Endothelial cell of umbilical vein (primary cell): Measurements from ENCODE around the gene CENPP.

Experiments used
- MYC ChIP-seq: IDR thresholded peaks from one replicate; pipeline ENCODE4 v1.6.1; 2011; ENCODE audit warnings: mild to moderate bottlenecking, low read depth, low read length
- TF ChIP-seq, protein P1 (sequence below), 2 donors: IDR thresholded peaks; 1 replicate in 1 of 2; 2 replicates in 1 of 2; pipeline ENCODE4 v1.5.1; 2011; ENCODE audit warnings: low read length in 2 of 2, mild to moderate bottlenecking in 2 of 2, moderate library complexity in 2 of 2, control low read depth in 1 of 2, inconsistent platforms in 1 of 2, low read depth in 1 of 2; ENCODE audit not compliant: insufficient read depth in 1 of 2; ENCODE audit errors: extremely low read depth in 1 of 2

GRCh38 chr9:92652461-92652860 lies 326.7 kb downstream of the CENPP start:
- TF ChIP-seq, protein P1, sequence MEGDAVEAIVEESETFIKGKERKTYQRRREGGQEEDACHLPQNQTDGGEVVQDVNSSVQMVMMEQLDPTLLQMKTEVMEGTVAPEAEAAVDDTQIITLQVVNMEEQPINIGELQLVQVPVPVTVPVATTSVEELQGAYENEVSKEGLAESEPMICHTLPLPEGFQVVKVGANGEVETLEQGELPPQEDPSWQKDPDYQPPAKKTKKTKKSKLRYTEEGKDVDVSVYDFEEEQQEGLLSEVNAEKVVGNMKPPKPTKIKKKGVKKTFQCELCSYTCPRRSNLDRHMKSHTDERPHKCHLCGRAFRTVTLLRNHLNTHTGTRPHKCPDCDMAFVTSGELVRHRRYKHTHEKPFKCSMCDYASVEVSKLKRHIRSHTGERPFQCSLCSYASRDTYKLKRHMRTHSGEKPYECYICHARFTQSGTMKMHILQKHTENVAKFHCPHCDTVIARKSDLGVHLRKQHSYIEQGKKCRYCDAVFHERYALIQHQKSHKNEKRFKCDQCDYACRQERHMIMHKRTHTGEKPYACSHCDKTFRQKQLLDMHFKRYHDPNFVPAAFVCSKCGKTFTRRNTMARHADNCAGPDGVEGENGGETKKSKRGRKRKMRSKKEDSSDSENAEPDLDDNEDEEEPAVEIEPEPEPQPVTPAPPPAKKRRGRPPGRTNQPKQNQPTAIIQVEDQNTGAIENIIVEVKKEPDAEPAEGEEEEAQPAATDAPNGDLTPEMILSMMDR (IDR thresholded peaks at IDR 0.05; ENCODE audit: extremely low read depth in 1 of 2, insufficient read depth in 1 of 2, low read depth in 1 of 2, low read length in 2 of 2) = no peak
- no peak for TF ChIP-seq MYC
